ENCODE measurements around the gene ATF2.

- TF ChIP-seq, protein P1, sequence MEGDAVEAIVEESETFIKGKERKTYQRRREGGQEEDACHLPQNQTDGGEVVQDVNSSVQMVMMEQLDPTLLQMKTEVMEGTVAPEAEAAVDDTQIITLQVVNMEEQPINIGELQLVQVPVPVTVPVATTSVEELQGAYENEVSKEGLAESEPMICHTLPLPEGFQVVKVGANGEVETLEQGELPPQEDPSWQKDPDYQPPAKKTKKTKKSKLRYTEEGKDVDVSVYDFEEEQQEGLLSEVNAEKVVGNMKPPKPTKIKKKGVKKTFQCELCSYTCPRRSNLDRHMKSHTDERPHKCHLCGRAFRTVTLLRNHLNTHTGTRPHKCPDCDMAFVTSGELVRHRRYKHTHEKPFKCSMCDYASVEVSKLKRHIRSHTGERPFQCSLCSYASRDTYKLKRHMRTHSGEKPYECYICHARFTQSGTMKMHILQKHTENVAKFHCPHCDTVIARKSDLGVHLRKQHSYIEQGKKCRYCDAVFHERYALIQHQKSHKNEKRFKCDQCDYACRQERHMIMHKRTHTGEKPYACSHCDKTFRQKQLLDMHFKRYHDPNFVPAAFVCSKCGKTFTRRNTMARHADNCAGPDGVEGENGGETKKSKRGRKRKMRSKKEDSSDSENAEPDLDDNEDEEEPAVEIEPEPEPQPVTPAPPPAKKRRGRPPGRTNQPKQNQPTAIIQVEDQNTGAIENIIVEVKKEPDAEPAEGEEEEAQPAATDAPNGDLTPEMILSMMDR (IDR thresholded peaks at IDR 0.05; ENCODE audit: poor library complexity): no peak
- no peak for TF ChIP-seq EZH2phosphoT487 (IDR thresholded peaks at IDR 0.05; ENCODE audit: low read depth, severe bottlenecking, unreplicated experiment)
Measured at GRCh38 chr2:175054340-175054739, 113.7 kb downstream of the ATF2 start.
